Brain pericyte (primary cell): Measurements from ENCODE around the gene WNT9B.
"Not testable (repeated sequence)": the region's sequence is repeated elsewhere in the genome, so short reads cannot be mapped to it uniquely, and the experiment has no call there.

Experiments used
- DNase-seq: peaks from one replicate; pipeline ENCODE4 v3.0.0-alpha.2; 2012; ENCODE audit warnings: low read depth, low spot score

The WNT9B gene

DNA sequence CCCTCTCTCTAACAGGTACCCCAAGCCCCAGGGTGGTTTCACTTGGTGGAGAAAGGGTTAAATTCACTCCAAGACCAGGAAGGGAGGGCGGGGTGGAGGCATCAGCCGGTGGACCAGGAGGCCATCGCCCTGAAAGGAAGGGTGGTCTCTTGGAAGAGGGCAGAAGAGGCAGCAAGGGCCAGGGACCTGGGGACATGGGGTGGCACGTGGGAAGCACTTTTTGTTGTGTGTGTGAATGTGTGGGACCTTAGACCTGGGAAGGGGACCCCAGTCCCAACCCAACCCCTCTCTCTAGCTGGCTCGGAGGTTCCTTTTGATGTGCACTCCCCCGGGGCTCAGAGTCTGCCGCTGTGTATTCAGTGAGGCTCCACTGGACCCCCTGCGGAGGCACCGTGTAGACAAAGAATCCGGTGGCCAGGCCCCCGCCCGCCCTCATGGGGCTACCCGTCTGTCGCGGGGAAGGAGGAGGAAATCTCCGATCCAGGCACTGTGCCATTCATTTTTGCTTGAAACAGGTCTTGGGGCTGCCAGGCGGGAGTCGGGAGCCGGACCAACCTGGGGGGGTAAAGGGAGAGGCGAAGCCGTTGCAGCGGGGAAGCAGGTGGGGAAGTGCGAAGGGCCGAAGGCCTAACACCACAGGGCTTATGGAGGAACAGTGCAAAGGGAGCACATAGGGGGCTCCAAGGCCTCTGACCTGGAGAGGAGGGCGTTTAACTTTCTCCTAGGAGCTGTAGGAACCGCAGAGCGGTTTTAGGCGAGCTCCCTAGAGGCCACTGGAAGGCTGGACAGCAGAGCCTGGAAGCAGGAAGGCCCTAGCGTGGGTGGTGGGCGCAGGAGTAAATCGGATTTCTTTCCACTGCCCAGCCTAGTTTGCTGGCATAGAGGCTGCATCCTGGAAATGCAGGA, 29.6 kb upstream of the WNT9B start:
- DNase-seq: no peak

DNA sequence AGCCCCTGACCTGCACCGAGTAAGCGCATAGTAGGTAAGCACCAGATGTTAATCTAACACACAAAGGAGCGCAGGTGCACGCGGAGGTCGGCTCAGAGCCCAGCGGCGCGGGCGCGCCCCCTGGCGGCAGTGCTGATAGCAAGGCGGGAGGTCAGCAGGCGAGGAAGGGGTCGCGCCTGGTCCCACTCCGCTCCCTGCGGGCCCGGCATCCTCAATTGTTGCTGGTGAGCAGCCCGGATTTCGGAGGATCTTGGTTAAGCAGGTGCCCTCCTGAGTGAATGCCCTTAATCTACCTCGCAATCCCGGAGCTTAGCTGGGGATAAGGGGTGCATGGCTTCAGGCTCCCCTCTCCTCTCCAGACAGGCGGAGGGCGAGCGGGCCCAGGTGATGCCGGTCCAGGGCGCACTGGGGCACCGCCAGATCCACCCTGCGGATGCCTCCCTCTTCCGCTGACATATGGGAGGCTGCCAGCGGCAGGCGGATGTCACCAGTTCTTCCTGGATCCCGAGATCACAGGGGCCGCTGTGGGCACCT, 28.9 kb upstream of the WNT9B start:
- DNase-seq: no peak

DNA sequence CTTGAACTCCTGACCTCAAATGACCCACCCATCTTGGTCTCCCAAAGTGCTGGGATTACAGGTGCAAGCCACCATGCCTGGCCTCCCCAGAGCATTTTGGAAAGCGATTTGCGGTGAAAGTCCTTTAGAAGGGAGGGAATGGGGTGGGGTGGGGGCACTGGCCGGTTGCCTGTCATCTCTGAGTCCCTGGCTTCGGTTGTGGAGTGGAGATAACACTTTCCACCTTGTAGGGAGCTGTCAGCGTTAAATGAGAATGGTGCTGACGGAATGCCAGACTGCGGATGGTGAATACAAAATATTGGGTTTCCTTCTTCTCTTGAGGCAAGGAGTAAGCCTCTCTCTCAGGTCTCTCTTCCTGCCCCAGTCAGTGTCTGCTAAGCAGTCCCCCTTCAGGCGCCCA, 27.7 kb upstream of the WNT9B start:
- no peak for DNase-seq

DNA sequence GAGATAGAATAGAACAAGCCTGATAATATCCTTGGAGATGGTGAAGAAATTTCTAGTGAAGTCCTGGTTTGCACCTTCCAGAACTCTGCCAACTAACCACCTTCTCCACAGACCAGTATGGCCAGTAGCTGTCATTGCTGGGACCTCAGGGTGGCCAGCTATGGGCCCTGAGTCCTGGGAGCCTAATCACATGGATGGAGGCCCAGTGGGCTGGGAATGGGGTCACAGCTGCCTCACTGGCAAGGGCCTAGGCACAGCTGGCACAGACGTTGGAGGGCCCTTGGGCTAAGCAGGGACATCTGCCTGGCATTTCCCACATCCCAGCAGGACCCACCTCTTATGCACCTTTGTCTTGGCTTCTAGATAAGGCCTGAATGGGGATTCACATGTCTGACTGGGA, 25.3 kb upstream of the WNT9B start:
- no peak for DNase-seq

DNA sequence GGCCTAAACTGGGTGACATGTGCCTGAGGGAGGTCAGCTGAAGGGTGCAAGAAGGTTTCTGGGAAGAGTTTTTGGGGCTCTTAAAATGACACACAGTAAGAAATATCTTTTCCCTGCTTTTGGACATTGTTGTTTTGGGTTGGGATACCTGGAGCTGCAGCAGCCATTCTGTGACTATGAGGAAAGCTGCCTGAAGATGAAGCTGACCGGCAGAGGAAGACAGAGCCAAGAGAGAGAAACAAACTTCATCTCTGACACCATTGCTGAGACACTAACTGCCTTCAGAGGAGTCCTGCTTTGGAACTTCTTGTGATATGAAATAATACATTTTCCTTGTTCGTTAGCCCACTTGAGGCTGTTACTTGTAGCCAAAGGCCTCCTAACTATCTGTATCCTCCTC, 24.1 kb upstream of the WNT9B start:
- DNase-seq: no peak

DNA sequence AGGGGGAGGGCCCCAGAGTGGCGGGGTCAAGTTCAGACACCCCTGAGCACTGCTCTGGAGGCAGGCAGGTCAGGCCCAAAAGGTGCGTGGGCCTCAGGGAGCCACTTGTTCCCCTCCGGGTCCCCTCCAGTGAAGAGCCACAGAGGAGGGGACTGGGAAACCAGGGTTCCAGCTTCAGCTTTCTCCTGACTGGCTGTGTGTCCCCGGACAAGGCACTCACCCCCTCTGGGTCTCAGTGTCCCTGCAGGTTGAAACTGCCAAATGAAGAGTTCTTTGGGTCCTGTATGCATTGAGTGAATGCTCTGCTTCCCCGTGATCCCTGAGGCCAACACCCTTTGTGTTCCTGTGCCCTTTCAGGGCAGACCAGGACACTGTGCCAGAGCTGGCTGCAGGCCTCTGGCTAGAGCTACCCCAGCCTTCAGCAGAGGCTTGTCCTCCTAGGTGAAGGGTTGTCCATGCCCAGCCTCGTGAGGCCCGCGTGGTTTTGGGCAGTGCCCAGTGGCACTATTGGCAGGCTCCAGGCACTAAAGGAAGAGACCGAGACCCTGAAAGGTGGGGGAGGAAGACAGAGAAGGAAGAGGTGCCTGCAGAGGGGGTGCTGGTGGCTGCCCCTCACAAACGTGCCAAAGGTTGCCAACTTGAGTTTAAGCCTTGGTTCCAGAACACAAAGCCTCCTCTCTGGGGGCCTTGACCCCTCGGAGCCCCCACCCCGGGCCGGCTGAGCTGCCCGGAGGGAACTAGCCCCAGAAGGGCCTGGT, 19.6 kb upstream of the WNT9B start:
- DNase-seq: no peak

DNA sequence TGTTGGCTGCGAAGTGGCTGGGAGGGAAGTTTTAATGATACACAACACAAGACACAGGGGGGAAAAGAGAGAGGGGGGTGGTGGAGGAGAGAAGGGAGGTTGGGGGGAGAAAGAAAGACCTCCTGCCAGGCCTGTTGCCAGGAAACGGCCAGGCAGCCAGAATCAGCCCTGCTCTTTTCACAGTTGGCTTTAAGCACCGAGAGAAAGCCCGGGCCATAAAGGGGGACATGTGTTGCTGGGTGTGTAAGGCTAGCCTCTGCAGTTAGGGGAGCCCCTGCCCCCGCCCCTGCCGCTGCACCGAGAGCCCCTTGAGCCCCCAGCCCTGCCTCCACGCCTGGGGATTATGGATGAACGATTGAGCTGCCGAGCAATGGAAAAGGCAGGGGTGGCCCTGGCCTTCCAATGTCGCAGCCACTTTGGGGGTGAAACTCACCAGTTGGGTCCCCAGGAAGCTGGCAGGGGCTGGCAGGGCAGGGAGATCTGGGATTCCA, 19.0 kb upstream of the WNT9B start:
- DNase-seq: no peak

DNA sequence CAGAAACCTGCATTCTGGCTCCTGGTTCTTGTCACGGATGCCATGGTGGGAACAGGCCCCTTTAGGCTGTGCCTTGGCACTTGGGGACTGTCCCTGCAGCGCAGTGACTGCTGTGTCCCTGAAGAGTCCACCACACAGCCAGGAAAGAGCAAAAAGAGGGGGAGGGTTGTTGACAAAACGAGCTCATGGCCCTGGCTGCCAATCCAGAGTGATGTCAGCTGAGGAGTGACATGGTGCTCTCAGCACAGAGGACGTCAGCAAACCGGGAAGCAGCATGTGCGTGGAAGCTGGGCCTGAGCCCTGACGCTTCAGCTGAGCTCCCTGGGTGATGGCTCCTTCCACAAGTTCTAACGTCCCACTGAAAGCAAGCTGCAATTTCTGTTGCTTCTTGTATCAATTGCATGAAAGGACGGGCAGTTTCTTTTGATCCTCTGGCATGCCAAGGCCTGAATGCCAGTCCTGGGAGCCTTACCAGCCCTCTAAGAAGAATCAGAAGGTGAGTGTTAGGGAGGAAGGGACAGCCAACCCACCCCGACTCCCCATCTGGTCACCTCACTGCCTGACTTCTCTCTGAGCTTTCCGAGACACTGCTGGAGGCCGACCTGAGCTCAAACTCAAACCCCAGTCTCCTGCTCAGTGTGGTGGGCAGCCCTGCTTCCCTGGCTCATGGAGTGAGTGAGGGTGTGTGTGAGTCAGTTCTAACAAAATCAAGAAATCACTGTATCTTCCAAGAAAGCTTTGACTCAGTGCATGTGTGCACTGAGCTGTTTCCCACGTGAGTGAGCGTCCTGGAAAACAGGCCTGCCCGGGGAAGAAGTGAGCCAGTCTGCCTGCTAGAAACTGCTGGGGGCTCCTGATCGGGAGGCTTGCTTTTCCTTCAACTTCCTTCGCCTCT, 18.2 kb upstream of the WNT9B start:
- DNase-seq: no peak

DNA sequence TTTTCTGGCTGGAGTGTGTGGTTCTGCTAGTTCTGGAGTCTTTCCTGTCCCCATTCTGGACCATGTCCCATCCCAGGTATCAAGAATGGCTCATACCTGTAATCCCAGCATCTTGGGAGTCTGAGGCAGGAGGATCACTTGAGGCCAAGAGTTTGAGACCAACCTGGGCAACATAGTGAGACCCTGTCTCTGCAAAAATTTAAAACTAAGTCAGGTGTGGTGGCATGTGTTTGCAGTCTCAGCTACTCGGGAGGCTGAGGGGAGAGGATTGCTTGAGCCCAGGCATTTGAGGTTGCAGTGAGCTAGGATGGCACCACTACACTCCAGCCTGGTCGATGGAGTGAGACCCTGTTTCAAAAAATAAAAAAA, 17.6 kb upstream of the WNT9B start:
- DNase-seq: no peak

DNA sequence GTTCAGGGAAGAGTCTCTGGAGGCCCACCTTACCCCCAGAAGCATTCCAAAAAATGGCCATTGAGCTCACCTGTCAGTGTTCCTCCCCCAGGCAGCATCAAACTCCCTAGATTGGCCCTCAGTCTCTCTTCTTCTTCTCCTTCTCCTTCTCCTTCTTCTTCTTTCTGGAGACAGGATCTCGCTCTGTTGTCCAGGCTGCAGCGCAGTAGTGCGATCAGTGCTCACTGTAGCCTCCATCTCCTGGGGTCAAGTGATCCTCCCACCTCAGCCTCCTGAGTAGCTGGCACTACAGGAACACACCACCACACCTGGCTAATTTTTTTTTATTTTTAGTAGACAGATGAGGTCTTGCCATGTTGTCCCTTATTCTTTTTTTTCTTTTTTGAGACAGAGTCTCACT, 16.5 kb upstream of the WNT9B start:
- DNase-seq: no peak

DNA sequence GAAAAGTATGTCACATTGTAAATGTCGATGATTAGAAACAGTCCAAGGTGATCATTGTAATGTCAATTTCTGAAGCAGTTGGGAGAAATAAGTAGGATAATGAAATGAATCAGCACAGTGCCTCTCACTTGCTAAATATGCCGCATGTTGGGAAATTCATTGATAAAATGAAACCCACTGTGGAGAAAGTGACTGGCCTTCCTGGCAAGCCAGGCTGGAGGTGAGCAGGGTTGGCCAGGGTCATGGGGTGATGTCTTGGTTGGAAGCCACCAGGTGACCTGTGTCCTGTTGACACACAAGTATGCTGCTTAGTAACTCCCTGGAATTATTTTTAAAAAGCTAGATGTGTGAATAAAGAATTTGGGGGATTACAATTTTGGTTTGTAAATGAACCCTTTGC, 14.9 kb upstream of the WNT9B start:
- no peak for DNase-seq

DNA sequence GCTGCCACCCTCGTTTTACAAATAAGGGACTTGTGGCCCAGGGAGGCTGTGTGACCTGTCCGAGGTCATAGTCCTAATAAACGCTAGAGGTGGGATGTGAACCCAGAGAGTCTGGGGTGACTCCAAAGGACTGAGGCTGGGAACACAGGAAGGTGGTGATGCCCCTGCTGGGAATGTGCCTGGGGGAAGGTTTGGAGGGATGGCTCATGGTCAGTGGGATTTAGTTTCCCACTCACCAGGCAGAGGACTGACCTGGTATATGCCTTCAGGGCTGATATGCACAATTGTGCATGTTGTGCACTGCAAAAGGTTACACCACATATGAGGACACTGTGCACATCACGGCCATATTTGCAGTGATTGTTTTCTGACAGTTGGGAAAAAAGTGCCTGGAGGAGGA, 13.9 kb upstream of the WNT9B start:
- no peak for DNase-seq

DNA sequence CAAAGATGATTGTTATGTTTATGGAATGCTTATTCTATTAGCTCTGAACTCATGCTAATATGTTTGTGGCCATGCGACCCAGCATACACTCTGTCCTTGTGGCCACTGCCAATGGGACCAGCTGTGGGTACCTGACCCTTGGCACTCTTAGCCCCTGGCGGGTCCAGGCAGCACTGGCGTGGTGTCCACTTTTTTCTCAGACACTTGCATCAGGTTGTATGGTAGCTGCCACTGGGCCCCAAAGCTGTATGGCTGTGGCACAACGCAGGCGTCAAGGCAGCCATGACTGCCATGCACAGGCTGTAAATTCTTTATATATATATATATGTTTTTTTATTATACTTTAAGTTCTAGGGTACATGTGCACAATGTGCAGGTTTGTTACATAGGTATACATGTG, 12.2 kb upstream of the WNT9B start:
- DNase-seq: no peak

DNA sequence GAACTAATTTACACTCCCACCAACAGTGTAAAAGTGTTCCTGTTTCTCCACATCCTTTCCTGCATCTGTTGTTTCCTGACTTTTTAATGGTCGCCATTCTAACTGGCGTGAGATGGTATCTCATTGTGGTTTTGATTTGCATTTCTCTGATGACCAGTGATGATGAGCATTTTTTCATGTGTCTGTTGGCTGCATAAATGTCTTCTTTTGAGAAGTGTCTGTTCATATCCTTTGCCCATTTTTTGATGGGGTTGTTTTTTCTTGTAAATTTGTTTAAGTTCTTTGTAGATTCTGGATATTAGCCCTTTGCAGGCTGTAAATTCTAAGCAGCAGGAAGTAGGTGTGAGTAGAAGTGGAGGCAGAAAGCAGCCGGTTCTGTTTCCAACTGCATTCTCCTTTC, 10.8 kb upstream of the WNT9B start:
- DNase-seq: not testable (repeated sequence)

DNA sequence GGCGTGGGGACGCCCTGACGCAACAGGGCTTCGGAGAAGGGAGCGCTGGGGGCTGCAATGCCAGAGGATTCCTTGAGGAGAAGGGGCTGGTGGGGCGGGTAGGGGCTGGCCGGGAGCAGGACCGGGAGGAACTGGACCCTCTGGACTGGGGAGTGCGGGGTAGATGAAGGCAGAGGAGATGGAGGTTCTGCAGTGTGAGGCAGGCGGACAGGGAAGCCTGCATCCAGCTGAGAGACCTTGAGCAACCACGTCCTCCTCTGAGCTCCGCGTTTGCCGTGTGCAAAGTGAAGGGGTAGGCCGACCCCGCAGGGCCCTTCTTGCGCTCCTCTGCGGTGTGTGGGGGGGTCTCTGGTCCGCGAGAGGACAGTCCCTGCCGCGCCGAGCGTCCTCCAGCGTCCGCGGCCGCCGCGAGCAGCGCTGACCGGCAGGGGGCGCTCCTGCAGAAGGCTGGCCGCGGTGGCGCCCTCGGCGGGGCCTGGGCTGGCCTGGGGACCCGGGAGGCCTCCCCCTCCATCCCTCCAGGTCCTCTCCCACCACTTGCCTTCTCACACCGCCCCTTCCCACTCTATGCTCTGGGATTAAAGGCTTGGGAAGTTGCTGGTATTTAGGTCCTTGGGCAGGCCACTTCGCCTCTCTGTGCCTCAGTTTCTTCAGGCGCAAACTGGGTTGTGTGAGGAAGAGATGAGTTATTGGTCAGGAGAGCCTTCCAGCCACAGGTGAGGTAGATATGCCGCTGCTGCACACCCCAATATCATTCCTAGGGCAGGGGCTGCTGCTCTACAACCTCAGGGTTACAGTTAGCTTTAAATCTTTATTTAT, 9.6 kb upstream of the WNT9B start:
- DNase-seq: no peak

DNA sequence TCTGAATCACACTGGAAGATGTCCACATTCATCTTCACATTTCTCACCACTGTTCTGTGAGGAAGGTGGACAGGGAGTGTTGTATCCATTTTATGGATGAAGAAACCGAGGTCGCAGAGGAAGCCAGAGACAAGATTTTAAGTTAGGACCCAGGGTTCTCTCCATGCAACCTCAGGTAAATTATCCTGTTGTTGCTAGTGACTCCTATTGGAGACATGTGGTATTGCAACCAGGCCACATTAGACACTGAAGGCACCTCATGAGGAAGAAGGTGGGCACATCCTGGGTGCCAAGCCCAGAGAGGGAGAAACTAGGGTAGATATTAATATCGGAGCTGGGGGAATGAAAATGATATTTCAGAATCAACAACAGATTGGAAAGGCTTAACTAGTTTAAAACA, 8.5 kb upstream of the WNT9B start:
- no peak for DNase-seq

DNA sequence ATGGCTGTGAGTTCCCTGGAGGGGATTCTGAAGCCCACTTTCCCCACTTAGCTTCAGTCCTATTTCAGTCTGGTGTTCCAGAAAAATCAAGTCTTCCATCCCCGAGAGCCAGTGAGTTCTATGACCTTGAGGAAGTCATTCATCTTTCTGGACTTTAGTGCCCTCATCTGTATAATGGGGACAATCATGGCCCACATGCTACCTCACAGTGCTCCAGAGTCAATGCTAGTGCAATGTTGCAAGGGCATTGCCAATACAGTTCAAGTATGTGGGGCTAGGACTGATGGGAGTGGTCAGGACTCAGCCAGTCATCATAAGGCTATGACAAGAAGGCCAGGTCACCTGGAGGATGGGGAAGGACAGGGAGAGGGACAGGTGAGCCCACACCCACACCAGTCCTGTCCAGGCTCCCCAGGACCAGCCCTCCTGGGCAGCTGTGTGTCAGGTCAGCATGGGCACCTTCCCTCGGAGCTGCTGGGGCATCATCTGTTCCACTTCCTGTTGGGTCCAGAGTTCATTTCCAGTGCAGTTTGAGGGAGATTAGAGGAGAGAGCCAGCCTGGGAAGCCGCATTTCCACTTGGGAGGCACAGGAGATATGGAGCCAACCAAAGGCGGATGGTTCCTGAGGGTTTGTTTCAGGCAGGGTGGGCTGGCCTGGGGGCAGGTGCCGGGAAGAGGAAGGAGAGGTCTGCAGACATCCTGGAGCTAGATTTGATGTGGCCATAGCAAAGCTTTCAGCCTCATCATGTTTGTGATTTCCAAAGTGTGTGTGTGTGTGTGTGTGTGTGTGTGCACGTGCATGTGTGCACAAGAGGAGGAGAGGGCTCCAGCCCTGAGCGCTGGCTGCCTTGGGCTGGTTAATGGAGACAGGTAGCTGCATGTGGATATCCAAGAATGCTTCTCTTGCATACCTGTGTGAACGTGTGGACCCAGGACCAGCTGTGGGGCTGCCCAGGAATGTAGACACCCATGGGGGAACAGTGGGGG, 3.9 kb upstream of the WNT9B start:
- DNase-seq: no peak

DNA sequence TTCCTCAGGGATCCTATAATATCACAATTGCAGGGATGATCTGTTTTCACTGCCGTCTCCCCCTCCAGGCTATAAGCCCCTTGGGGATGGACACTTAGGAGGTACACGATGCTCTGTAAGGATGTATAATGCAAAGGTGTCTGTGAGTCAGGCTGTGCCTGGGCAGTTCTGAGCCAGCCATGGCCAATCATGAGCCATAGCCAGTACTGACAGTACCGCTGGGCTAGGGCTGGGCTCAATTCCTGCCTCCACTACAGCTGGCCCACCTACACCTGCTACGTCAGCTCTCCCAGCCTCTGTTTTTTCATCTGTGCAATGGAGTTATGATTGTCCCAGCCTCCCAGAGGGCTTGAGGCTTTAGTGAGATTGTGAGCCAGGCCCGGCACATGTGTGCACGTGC, 2.8 kb upstream of the WNT9B start:
- no peak for DNase-seq

DNA sequence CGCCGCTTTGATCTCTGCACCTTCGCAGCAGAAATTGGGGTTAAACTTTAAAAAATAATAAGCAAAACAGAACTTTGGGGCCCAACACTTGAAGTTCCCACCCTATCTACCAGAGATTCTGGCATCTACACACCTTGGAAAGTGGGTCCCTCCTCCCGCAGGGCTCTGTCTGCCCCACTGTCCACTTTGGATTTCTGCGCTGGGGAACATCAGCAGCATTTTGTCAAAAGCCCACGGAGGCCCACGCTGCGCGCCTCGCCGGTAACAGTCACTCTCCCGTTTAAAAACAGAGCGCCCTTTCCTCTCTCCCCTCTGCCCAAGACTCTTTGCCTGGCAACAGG, 725 bp upstream of the WNT9B start:
- DNase-seq: no peak
